Uterus (tissue), 2 donors: ENCODE results near the gene ATMIN.

ENCODE experiments used
- POLR2A ChIP-seq, 2 donors: fragments of 450-650 bp; IDR thresholded peaks; one replicate each; pipeline ENCODE4 v1.6.1; 2016; ENCODE audit warnings: antibody characterized with exemption in 2 of 2, mild to moderate bottlenecking in 1 of 2, moderate library complexity in 1 of 2
- TF ChIP-seq, protein P1 (sequence below), 4 experiments: fragments of 200-600 bp in 2 of 4; fragments of 450-650 bp in 2 of 4; sonication (generic) in 2 of 4; IDR thresholded peaks; one replicate each; pipeline ENCODE4 v1.5.1; 2016 to 2019; ENCODE audit warnings: antibody characterized with exemption in 4 of 4, mild to moderate bottlenecking in 2 of 4, moderate library complexity in 1 of 4

GRCh38 chr16:80992676-80993293 lies 42.9 kb upstream of the ATMIN start:
- TF ChIP-seq, protein P1, sequence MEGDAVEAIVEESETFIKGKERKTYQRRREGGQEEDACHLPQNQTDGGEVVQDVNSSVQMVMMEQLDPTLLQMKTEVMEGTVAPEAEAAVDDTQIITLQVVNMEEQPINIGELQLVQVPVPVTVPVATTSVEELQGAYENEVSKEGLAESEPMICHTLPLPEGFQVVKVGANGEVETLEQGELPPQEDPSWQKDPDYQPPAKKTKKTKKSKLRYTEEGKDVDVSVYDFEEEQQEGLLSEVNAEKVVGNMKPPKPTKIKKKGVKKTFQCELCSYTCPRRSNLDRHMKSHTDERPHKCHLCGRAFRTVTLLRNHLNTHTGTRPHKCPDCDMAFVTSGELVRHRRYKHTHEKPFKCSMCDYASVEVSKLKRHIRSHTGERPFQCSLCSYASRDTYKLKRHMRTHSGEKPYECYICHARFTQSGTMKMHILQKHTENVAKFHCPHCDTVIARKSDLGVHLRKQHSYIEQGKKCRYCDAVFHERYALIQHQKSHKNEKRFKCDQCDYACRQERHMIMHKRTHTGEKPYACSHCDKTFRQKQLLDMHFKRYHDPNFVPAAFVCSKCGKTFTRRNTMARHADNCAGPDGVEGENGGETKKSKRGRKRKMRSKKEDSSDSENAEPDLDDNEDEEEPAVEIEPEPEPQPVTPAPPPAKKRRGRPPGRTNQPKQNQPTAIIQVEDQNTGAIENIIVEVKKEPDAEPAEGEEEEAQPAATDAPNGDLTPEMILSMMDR (IDR thresholded peaks at IDR 0.05) = no peak
- TF ChIP-seq POLR2A (IDR thresholded peaks at IDR 0.05) = no peak
